HepG2 (cell line): ENCODE measurements around the gene PDIA5. TPM values are rescaled to one million over a fixed set of nuclear protein-coding genes. Genes with fewer than 3 reads are reported as not detected.

Source experiments
- ARNT ChIP-seq: fragments of 450-650 bp; IDR thresholded peaks from 2 replicates; pipeline ENCODE4 v1.6.1; 2017
- ATF3 ChIP-seq: sonication (generic); formaldehyde crosslinking; IDR thresholded peaks from 2 replicates; pipeline ENCODE4 v1.4.0; 2020; ENCODE audit warnings: missing genetic modification reagents
- ATRX ChIP-seq: sonication (generic); formaldehyde crosslinking; IDR thresholded peaks from 2 replicates; pipeline ENCODE4 v1.4.0; 2020; ENCODE audit warnings: missing genetic modification reagents, borderline replicate concordance
- HNRNPLL ChIP-seq: fragments of 200-400 bp; formaldehyde crosslinking; IDR thresholded peaks from 2 replicates; pipeline ENCODE4 v1.6.1; 2017; ENCODE audit warnings: mild to moderate bottlenecking, low read depth, low read length; ENCODE audit not compliant: poor library complexity, severe bottlenecking
- MXD3 ChIP-seq: IDR thresholded peaks from 2 replicates; pipeline ENCODE4 v1.6.1; 2016; ENCODE audit warnings: mild to moderate bottlenecking, missing biosample characterization, missing genetic modification reagents
- MYPOP ChIP-seq: sonication (generic); formaldehyde crosslinking; IDR thresholded peaks from 2 replicates; pipeline ENCODE4 v1.8.1; 2023; ENCODE audit warnings: mild to moderate bottlenecking, moderate library complexity, missing genetic modification reagents
- NFE2L1 ChIP-seq: sonication (generic); formaldehyde crosslinking; IDR thresholded peaks from 2 replicates; pipeline ENCODE4 v1.4.0; 2020; ENCODE audit warnings: missing genetic modification reagents, mild to moderate bottlenecking, borderline replicate concordance
- SMAD1 ChIP-seq: sonication (generic); formaldehyde crosslinking; IDR thresholded peaks from 2 replicates; pipeline ENCODE4 v1.4.0; 2020; ENCODE audit warnings: missing genetic modification reagents, low read depth, mild to moderate bottlenecking, borderline replicate concordance
- SP4 ChIP-seq: sonication (generic); formaldehyde crosslinking; IDR thresholded peaks from 2 replicates; pipeline ENCODE4 v1.8.1; 2023; ENCODE audit warnings: mild to moderate bottlenecking, missing genetic modification reagents
- STAT5B ChIP-seq: sonication (generic); formaldehyde crosslinking; IDR thresholded peaks from 2 replicates; pipeline ENCODE4 v1.4.0; 2020; ENCODE audit warnings: missing genetic modification reagents
- TFDP2 ChIP-seq: sonication (generic); formaldehyde crosslinking; IDR thresholded peaks from 2 replicates; pipeline ENCODE4 v1.4.0; 2020; ENCODE audit warnings: missing genetic modification reagents
- ZNF160 ChIP-seq: sonication (generic); formaldehyde crosslinking; IDR thresholded peaks from 2 replicates; pipeline ENCODE4 v1.8.0; 2022; ENCODE audit warnings: mild to moderate bottlenecking, inconsistent platforms, missing genetic modification reagents
- ZNF253 ChIP-seq: sonication (generic); formaldehyde crosslinking; IDR thresholded peaks from 2 replicates; pipeline ENCODE4 v1.8.0; 2022; ENCODE audit warnings: mild to moderate bottlenecking, missing genetic modification reagents, borderline replicate concordance
- ZNF282 ChIP-seq: fragments of 450-650 bp; IDR thresholded peaks from 2 replicates; pipeline ENCODE4 v1.6.1; 2018; ENCODE audit not compliant: partially characterized antibody
- ZNF318 ChIP-seq: sonication (generic); formaldehyde crosslinking; IDR thresholded peaks from 2 replicates; pipeline ENCODE4 v1.4.0; 2020; ENCODE audit warnings: mild to moderate bottlenecking, missing genetic modification reagents
- ZNF672 ChIP-seq: sonication (generic); formaldehyde crosslinking; IDR thresholded peaks from 2 replicates; pipeline ENCODE4 v1.8.1; 2022; ENCODE audit warnings: missing genetic modification reagents
- ZNF772 ChIP-seq: sonication (generic); formaldehyde crosslinking; IDR thresholded peaks from 2 replicates; pipeline ENCODE4 v1.5.0; 2020; ENCODE audit warnings: mild to moderate bottlenecking, missing genetic modification reagents
- ZNF776 ChIP-seq: sonication (generic); formaldehyde crosslinking; IDR thresholded peaks from 2 replicates; pipeline ENCODE4 v1.4.0; 2020; ENCODE audit warnings: mild to moderate bottlenecking, missing genetic modification reagents
- polyA plus RNA-seq, 8 experiments: library from polyadenylated mRNA; depleted of rRNA in 3 of 8; stranded (reverse) in 7 of 8; unstranded in 1 of 8; fragments of >200 nt; fragmentation: Illumina TruSeq in 4 of 8; extraction: Trizol in 4 of 8; gene quantifications; 2 replicates each; pipeline versions ENCODE4 v1.2.1 to v1.2.3, GENCODE V29; 2011 to 2016; ENCODE audit warnings: low read depth in 4 of 8, missing spikeins in 1 of 8, mixed read lengths in 1 of 8; ENCODE audit not compliant: insufficient read depth in 1 of 8
- total RNA-seq, 5 experiments: library from RNA; depleted of rRNA; stranded (reverse); fragments of >200 nt; fragmentation: Illumina TruSeq; extraction: Trizol; gene quantifications; 2 replicates each; pipeline ENCODE4 v1.2.3, GENCODE V29; 2016; ENCODE audit warnings: low read depth in 1 of 5

Gene PDIA5
- total and polyA plus RNA-seq, 2 of the 13 experiments (the other 11 are each of a cell fraction or from before 2014, with no cell fraction given), result 51.3 to 74.3 TPM

GRCh38 chr3:123026565-123027291, 40.1 kb upstream of the PDIA5 start (continued):
- TF ChIP-seq ZNF772, result peak; percentile 54; the same call in 1 of the 2 replicates
- TF ChIP-seq NFE2L1 (CRISPR knock-in tag), result 0 out of 2 replicates have a peak, but pooled peaks have one; percentile 21
- no peak for TF ChIP-seq MYPOP (CRISPR knock-in tag)
- TF ChIP-seq ZNF318 (CRISPR knock-in tag), result no peak
- TF ChIP-seq ZNF160, result no peak
- no peak for TF ChIP-seq ATRX (CRISPR knock-in tag)
- TF ChIP-seq ZNF776 (CRISPR knock-in tag), result peak; percentile 66; the same call in 1 of the 2 replicates
- peak; percentile 70 for TF ChIP-seq HNRNPLL
- TF ChIP-seq ATF3 (CRISPR knock-in tag), result no peak
- no peak for TF ChIP-seq ZNF282
- no peak for TF ChIP-seq STAT5B (CRISPR knock-in tag)
- TF ChIP-seq MXD3 (CRISPR knock-in tag), result peak; percentile 20; the same call in 1 of the 2 replicates
- no peak for TF ChIP-seq ZNF253 (CRISPR knock-in tag)
- peak; percentile 57; the same call in 1 of the 2 replicates for TF ChIP-seq TFDP2
- no peak for TF ChIP-seq ARNT
- no peak for TF ChIP-seq ZNF672 (CRISPR knock-in tag)
- TF ChIP-seq SP4 (CRISPR knock-in tag), result 0 out of 2 replicates have a peak, but pooled peaks have one; percentile 41
- TF ChIP-seq SMAD1 (CRISPR knock-in tag), result no peak
